Endothelial cell of umbilical vein (primary cell): ENCODE measurements around the gene LIN54. TPM values are rescaled to one million over a fixed set of nuclear protein-coding genes. Genes with fewer than 3 reads are reported as not detected.
A peak's percentile ranks its signal among the peaks of the same experiment; 100 is the strongest.

Experiments used
- BruUV-seq: library from RNA; stranded (reverse); fragments of 400-500 nt; replicated peaks from 2 replicates; lab custom pipeline; 2021; lab: Mats Ljungman, UMichigan
- CTCF ChIA-PET: fragments of 300-600, 350-600 bp; sonication (Branson Sonifier 250); formaldehyde crosslinking; loops from one replicate; lab custom pipeline; 2021; ENCODE audit warnings: antibody characterized with exemption, inconsistent platforms; lab: Charles Lee
- POLR2A ChIA-PET: fragments of 300-600, 350-600 bp; sonication (Branson Sonifier 250); formaldehyde crosslinking; loops from one replicate; lab custom pipeline; 2021; ENCODE audit warnings: antibody characterized with exemption, inconsistent platforms; lab: Charles Lee
- DNase-seq: peaks from one replicate; pipeline ENCODE4 v3.0.0-alpha.2; 2011; ENCODE audit warnings: low read depth, low spot score
- FAIRE-seq: peaks from 2 replicates; lab custom pipeline; 2011; peaks lifted over from hg19 to GRCh38; lab: Jason Lieb, UNC
- H2AFZ ChIP-seq: 2 replicates; pipeline ENCODE4 v1.6.0; 2012; ENCODE audit warnings: low read depth, low read length, control low read depth, inconsistent platforms
- H3K27ac ChIP-seq: 2 replicates; pipeline ENCODE4 v1.5.1; 2011; ENCODE audit warnings: low read depth, mild to moderate bottlenecking, control low read depth, low read length, moderate library complexity; ENCODE audit not compliant: insufficient read depth
- H3K27me3 ChIP-seq, 2 experiments: 2 replicates each; pipeline versions ENCODE4 v1.6.0 to v1.6.1; 2011; ENCODE audit warnings: low read length in 2 of 2, mixed read lengths in 1 of 2; ENCODE audit not compliant: control insufficient read depth in 2 of 2, insufficient read depth in 2 of 2
- H3K36me3 ChIP-seq, 2 experiments: 2 replicates in 1 of 2; 3 replicates in 1 of 2; pipeline ENCODE4 v1.5.1; 2011; ENCODE audit warnings: low read length in 2 of 2, mild to moderate bottlenecking in 1 of 2, moderate library complexity in 1 of 2; ENCODE audit not compliant: control insufficient read depth in 2 of 2, insufficient read depth in 2 of 2; ENCODE audit errors: extremely low read depth in 1 of 2
- H3K4me1 ChIP-seq: 3 replicates; pipeline ENCODE4 v1.5.1; 2011; ENCODE audit warnings: mild to moderate bottlenecking, low read length; ENCODE audit not compliant: control insufficient read depth, insufficient read depth; ENCODE audit errors: extremely low read depth
- H3K4me2 ChIP-seq: 2 replicates; pipeline ENCODE4 v1.6.1; 2011; ENCODE audit warnings: low read length, control low read depth, mixed read lengths; ENCODE audit not compliant: insufficient read depth
- H3K4me3 ChIP-seq, 3 experiments: fragments of 200-600 bp in 1 of 3; sonication (generic), shearing (Covaris generic) in 1 of 3; replicated peaks in 1 of 3; 2 replicates each; pipeline ENCODE4 v1.5.1; 2011 to 2016; ENCODE audit warnings: control low read depth in 3 of 3, low read length in 3 of 3, mild to moderate bottlenecking in 2 of 3, inconsistent platforms in 1 of 3, low read depth in 1 of 3, moderate library complexity in 1 of 3; ENCODE audit not compliant: insufficient read depth in 1 of 3
- H3K79me2 ChIP-seq: 2 replicates; pipeline ENCODE4 v1.6.0; 2012; ENCODE audit warnings: low read length, inconsistent platforms; ENCODE audit not compliant: control insufficient read depth, insufficient read depth
- H3K9ac ChIP-seq: replicated peaks from 2 replicates; pipeline ENCODE3; 2011; ENCODE audit warnings: low read length, control low read depth; ENCODE audit not compliant: insufficient read depth; ENCODE audit errors: extremely low read depth
- H3K9me1 ChIP-seq: replicated peaks from 3 replicates; pipeline ENCODE4 v1.6.0; 2011; ENCODE audit warnings: mild to moderate bottlenecking, low read length; ENCODE audit not compliant: control insufficient read depth, insufficient read depth; ENCODE audit errors: extremely low read depth
- H3K9me3 ChIP-seq: replicated peaks from 2 replicates; pipeline ENCODE4 v1.5.1; 2012; ENCODE audit warnings: low read length, inconsistent platforms; ENCODE audit not compliant: control insufficient read depth, insufficient read depth
- H4K20me1 ChIP-seq: replicated peaks from 2 replicates; pipeline ENCODE3; 2011; ENCODE audit warnings: mild to moderate bottlenecking, low read length; ENCODE audit not compliant: control insufficient read depth, insufficient read depth; ENCODE audit errors: extremely low read depth
- FOS ChIP-seq: IDR thresholded peaks from 2 replicates; pipeline ENCODE4 v1.6.1; 2011; ENCODE audit warnings: mild to moderate bottlenecking, low read length, moderate library complexity, borderline replicate concordance; ENCODE audit not compliant: insufficient read depth
- GATA2 ChIP-seq: IDR thresholded peaks from 2 replicates; pipeline ENCODE4 v1.7.0; 2011; ENCODE audit warnings: low read depth, mild to moderate bottlenecking, moderate library complexity, mixed read lengths, low read length; ENCODE audit not compliant: insufficient read length, insufficient read depth
- JUN ChIP-seq: IDR thresholded peaks from 2 replicates; pipeline ENCODE4 v1.6.1; 2011; ENCODE audit warnings: borderline replicate concordance, low read depth; ENCODE audit not compliant: insufficient read length, insufficient read depth
- MYC ChIP-seq: IDR thresholded peaks from one replicate; pipeline ENCODE4 v1.6.1; 2011; ENCODE audit warnings: mild to moderate bottlenecking, low read depth, low read length
- POLR2A ChIP-seq: IDR thresholded peaks from 2 replicates; pipeline ENCODE4 v1.6.1; 2012; ENCODE audit warnings: low read depth, mild to moderate bottlenecking, control low read depth, low read length
- POLR2AphosphoS5 ChIP-seq: IDR thresholded peaks from 2 replicates; pipeline ENCODE4 v1.6.1; 2012; ENCODE audit warnings: low read depth, mild to moderate bottlenecking, control low read depth, low read length, moderate library complexity; ENCODE audit not compliant: insufficient read depth
- dilution Hi-C: fragments of 300-500 bp; cut with MboI; formaldehyde crosslinking; loops from one replicate; pipeline ENCODE4 v1.15.0; 2019; ENCODE audit warnings: low sequenced_read_pairs; ENCODE audit not compliant: extremely low pct_ligation_motif_present
- intact Hi-C: fragments of 100-400 bp; cut with micrococcal nuclease; formaldehyde crosslinking; loops from one replicate; pipeline ENCODE4 v1.10.0; 2022
- polyA plus RNA-seq, 4 experiments: library from polyadenylated mRNA; depleted of rRNA in 3 of 4; stranded (reverse) in 3 of 4; unstranded in 1 of 4; fragments of >200 nt; gene quantifications; 2 replicates each; pipeline versions ENCODE4 v1.2.1 to v1.2.3, GENCODE V29; 2011 to 2012; ENCODE audit warnings: missing spikeins in 1 of 4
- total RNA-seq: library from RNA; stranded (reverse); gene quantifications from 2 replicates; pipeline ENCODE4 v1.2.3, GENCODE V29; 2021
- TF ChIP-seq, protein P1 (sequence below), 2 donors: IDR thresholded peaks; 1 replicate in 1 of 2; 2 replicates in 1 of 2; pipeline ENCODE4 v1.5.1; 2011; ENCODE audit warnings: low read length in 2 of 2, mild to moderate bottlenecking in 2 of 2, moderate library complexity in 2 of 2, control low read depth in 1 of 2, inconsistent platforms in 1 of 2, low read depth in 1 of 2; ENCODE audit not compliant: insufficient read depth in 1 of 2; ENCODE audit errors: extremely low read depth in 1 of 2

Gene LIN54
- total and polyA plus RNA-seq, 2 donors (not counting 3 experiments of a cell fraction or from before 2014, with no cell fraction given), result 6.2 to 15.7 TPM

DNA sequence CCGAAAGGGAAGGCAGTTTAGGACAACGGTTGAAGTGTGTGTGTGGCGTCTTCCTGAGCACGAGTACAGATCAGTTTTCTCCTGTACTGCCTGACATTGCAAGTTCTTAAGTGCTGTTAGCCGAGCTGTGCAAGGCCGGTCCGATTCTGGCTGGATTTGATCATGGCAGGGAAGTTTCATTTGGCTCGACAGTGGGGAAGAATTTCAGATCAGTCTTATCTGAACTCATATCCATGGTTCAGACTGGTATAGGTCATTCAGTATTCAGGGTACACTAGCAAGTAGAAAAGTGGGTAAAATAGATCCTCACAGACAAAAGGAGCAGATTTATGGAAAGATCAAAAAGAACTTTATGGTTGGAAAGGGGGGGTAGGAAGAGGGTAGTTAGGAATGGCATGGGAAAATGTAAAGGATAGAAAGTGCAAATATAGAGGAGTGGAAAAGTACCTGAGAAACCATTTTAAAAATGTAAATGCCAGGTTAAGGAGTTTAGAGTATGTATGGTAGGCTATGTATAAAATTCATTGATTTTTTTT lies 109.4 kb downstream of the LIN54 start:
- ChIA-PET CTCF (interaction anchor here (0.6 to 3.7 kb wide), 7 partner anchors 9 to 380 kb away, joined by 3 to 18 read pairs (median 5); partner anchors contain the start of gene SEC31A), POLR2A (interaction anchor here (0.6 to 2.6 kb wide), 3 partner anchors 134 to 472 kb away, joined by 3 to 9 read pairs (median 3); partner anchors contain the start of genes COPS4 and COQ2)
- Histone ChIP-seq H3K79me2 (peaks cover 40% of the 10 kb centered on the region), H3K4me1 (peaks cover 22% of the 10 kb centered on the region), H3K9me3 (no peaks in the 10 kb centered on the region), H3K27ac (peak overlapping the region; percentile 96), H3K4me3 (peak overlapping the region; percentile 42 to 85 (median 71)), H3K9ac (peak overlapping the region; percentile 98), H2AFZ (peak overlapping the region; percentile 71), H3K4me2 (peak overlapping the region; percentile 91), H3K9me1 (no peaks in the 10 kb centered on the region), H4K20me1 (no peaks in the 10 kb centered on the region), H3K36me3 (peaks cover 0 to 6% of the 10 kb centered on the region in 2 experiments), H3K27me3 (no peaks in the 10 kb centered on the region)
- no peak for TF ChIP-seq POLR2A
- no peak for TF ChIP-seq JUN
- BruUV-seq, result TSS peak; percentile 75
- FAIRE-seq (no peak), DNase-seq (no peak)
- dilution Hi-C loops, result no loop called here
- intact Hi-C loops, result no loop called here

DNA sequence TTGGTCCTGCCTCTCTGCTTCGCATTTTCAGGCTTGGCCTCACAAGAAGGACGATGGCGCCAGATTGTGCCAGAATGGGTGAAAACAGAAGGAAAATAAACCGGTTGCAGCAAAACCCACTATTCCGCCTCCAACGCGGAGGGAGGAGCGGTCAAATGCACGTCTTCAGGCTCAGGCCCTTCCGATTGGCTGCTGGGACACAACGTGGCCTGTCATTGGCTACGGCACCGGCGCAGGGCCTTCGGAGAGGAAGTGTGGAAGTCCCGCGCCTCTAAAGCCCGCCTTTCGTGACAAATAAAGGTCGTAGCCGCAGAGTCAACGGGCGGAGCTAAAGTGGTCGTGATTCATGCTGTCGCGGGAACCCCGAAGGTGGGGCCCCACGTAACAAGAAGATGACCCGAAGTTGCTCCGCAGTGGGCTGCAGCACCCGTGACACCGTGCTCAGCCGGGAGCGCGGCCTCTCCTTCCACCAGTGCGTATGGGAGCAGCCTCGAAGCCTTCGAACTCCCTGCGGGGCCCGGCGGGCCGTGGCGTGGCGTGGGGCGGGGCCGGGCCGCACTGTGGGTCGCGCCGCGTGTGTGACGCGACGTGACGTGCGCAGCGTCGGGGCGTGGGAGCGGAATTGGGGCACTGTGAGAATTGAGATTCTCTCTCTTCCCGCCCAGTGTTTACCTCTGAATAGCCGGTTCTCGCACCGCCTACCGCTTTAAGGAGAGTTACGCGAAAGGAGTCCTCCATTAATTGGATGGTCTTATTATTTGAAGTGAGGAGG lies 110.0 kb downstream of the LIN54 start, which contains the start of gene THAP9:
THAP9 (plus strand) TSS at position 325 of the 772 bp plus-strand sequence; CDS start at position 393, 68 bp downstream.
- H3K9me1 ChIP-seq, result no peaks in the 10 kb centered on the region
- peak within 1 kb of the TSS; percentile 96 for H3K27ac ChIP-seq
- ChIA-PET CTCF (interaction anchor here (0.6 to 3.7 kb wide), 10 partner anchors 8 to 381 kb away, joined by 3 to 21 read pairs (median 4); partner anchors contain the start of genes COPS4 and SEC31A), POLR2A (interaction anchor here (0.6 to 2.6 kb wide), 4 partner anchors 11 to 471 kb away, joined by 3 to 9 read pairs (median 3); partner anchors contain the start of genes COPS4 and COQ2)
- peak within 1 kb of the TSS; percentile 98 for H3K9ac ChIP-seq
- H2AFZ ChIP-seq, result peak within 1 kb of the TSS; percentile 71
- TF ChIP-seq JUN (peak; percentile 5), POLR2A (peak; percentile 75), POLR2AphosphoS5 (peak; percentile 79), FOS (peak; percentile 73), GATA2 (no peak), MYC (peak; percentile 64)
- TF ChIP-seq, protein P1, sequence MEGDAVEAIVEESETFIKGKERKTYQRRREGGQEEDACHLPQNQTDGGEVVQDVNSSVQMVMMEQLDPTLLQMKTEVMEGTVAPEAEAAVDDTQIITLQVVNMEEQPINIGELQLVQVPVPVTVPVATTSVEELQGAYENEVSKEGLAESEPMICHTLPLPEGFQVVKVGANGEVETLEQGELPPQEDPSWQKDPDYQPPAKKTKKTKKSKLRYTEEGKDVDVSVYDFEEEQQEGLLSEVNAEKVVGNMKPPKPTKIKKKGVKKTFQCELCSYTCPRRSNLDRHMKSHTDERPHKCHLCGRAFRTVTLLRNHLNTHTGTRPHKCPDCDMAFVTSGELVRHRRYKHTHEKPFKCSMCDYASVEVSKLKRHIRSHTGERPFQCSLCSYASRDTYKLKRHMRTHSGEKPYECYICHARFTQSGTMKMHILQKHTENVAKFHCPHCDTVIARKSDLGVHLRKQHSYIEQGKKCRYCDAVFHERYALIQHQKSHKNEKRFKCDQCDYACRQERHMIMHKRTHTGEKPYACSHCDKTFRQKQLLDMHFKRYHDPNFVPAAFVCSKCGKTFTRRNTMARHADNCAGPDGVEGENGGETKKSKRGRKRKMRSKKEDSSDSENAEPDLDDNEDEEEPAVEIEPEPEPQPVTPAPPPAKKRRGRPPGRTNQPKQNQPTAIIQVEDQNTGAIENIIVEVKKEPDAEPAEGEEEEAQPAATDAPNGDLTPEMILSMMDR (IDR thresholded peaks at IDR 0.05; ENCODE audit: extremely low read depth in 1 of 2, insufficient read depth in 1 of 2, low read depth in 1 of 2, low read length in 2 of 2), result no peak
- H3K27me3 ChIP-seq, result no peaks in the 10 kb centered on the region
- intact Hi-C loops, result loop anchor here (1.0 kb wide), 5 partner anchors 9 to 384 kb away; partner anchors contain the start of genes COQ2 and SEC31A
- peaks cover 0 to 6% of the 10 kb centered on the region in 2 experiments for H3K36me3 ChIP-seq
- dilution Hi-C loops, result no loop called here
- no TSS peak for BruUV-seq
- H3K4me2 ChIP-seq, result peak within 1 kb of the TSS; percentile 98
- no peaks in the 10 kb centered on the region for H3K9me3 ChIP-seq
- H3K4me1 ChIP-seq, result peaks cover 19% of the 10 kb centered on the region
- H4K20me1 ChIP-seq, result no peaks in the 10 kb centered on the region
- FAIRE-seq, result peak; percentile 93
- H3K79me2 ChIP-seq, result peaks cover 45% of the 10 kb centered on the region
- peak; percentile 100 for DNase-seq
- H3K4me3 ChIP-seq, result peak within 1 kb of the TSS; percentile 71 to 92 (median 90)
